Activated naive CD4-positive, alpha-beta T cell treated with anti-CD3 and anti-CD28 coated beads for 36 hours (primary cell): Measurements from ENCODE around the gene SETD1A. TPM values are rescaled to one million over a fixed set of nuclear protein-coding genes. Genes with fewer than 3 reads are reported as not detected.

Source experiments
- CTCF ChIA-PET: fragments of 350-600 bp; sonication (Branson Sonifier 250); formaldehyde crosslinking; loops from one replicate; lab custom pipeline; 2021; ENCODE audit warnings: antibody characterized with exemption; lab: Charles Lee
- DNase-seq: peaks from one replicate; pipeline ENCODE4 v3.0.0-alpha.2; 2020
- H3K27ac Mint-ChIP-seq: one replicate; pipeline ENCODE4 v1.8.0; 2021; ENCODE audit warnings: mild to moderate bottlenecking, mixed read lengths
- H3K27me3 Mint-ChIP-seq: one replicate; pipeline ENCODE4 v1.8.0; 2021; ENCODE audit warnings: low read depth, mixed read lengths
- H3K36me3 Mint-ChIP-seq: one replicate; pipeline ENCODE4 v1.8.0; 2021; ENCODE audit warnings: low read depth, mixed read lengths
- H3K4me1 Mint-ChIP-seq: one replicate; pipeline ENCODE4 v1.8.0; 2021; ENCODE audit warnings: low read depth, mixed read lengths
- H3K4me3 Mint-ChIP-seq: one replicate; pipeline ENCODE4 v1.8.0; 2021; ENCODE audit warnings: mild to moderate bottlenecking, moderate library complexity, mixed read lengths
- H3K9me3 Mint-ChIP-seq: one replicate; pipeline ENCODE4 v1.8.0; 2021; ENCODE audit warnings: mixed read lengths
- intact Hi-C: fragments of 100-400 bp; cut with micrococcal nuclease; formaldehyde crosslinking; loops from one replicate; pipeline ENCODE4 v1.15.1; 2023
- total RNA-seq, 2 experiments: library from RNA; stranded (reverse); gene quantifications; one replicate each; pipeline ENCODE4 v1.2.3, GENCODE V29; 2021

The SETD1A gene
- total RNA-seq, 2 experiments from 2014 or later, result 14.3 to 14.6 TPM

- CTCF ChIA-PET, result interaction anchor here (0.7 to 1.8 kb wide), 2 partner anchors 37 to 364 kb away, joined by 4 to 6 read pairs; no protein-coding TSS in a partner anchor
- no peaks in the 10 kb centered on the region for H3K27me3 Mint-ChIP-seq
- peaks cover 2% of the 10 kb centered on the region for H3K4me1 Mint-ChIP-seq
- no peak overlapping the region for H3K27ac Mint-ChIP-seq
- H3K36me3 Mint-ChIP-seq, result no peaks in the 10 kb centered on the region
- no peaks in the 10 kb centered on the region for H3K9me3 Mint-ChIP-seq
- DNase-seq, result no peak
- intact Hi-C loops, result no loop called here
- H3K4me3 Mint-ChIP-seq, result no peak overlapping the region
Measured at GRCh38 chr16:31022544-31023251, 65.1 kb downstream of the SETD1A start.

- Mint-ChIP-seq H3K36me3 (no peaks in the 10 kb centered on the region), H3K9me3 (no peaks in the 10 kb centered on the region), H3K4me3 (no peak overlapping the region), H3K27me3 (no peaks in the 10 kb centered on the region), H3K27ac (no peak overlapping the region), H3K4me1 (peaks cover 2% of the 10 kb centered on the region)
- DNase-seq, result no peak
- intact Hi-C loops, result no loop called here
- CTCF ChIA-PET, result interaction anchor here (0.7 to 1.8 kb wide), 2 partner anchors 37 to 363 kb away, joined by 4 to 6 read pairs; no protein-coding TSS in a partner anchor
Measured at GRCh38 chr16:31023252-31023602, 65.7 kb downstream of the SETD1A start.

GRCh38 chr16:31023627-31024226 lies 66.2 kb downstream of the SETD1A start:
- CTCF ChIA-PET, result interaction anchor here (0.7 to 1.8 kb wide), 2 partner anchors 38 to 363 kb away, joined by 4 to 6 read pairs; no protein-coding TSS in a partner anchor
- DNase-seq, result no peak
- Mint-ChIP-seq H3K27ac (no peak overlapping the region), H3K9me3 (no peaks in the 10 kb centered on the region), H3K4me1 (peaks cover 2% of the 10 kb centered on the region), H3K27me3 (no peaks in the 10 kb centered on the region), H3K4me3 (no peak overlapping the region), H3K36me3 (no peaks in the 10 kb centered on the region)
- intact Hi-C loops, result no loop called here

- Mint-ChIP-seq H3K27ac (no peak overlapping the region), H3K27me3 (no peaks in the 10 kb centered on the region), H3K4me1 (peaks cover 2% of the 10 kb centered on the region), H3K9me3 (no peaks in the 10 kb centered on the region), H3K4me3 (no peak overlapping the region), H3K36me3 (no peaks in the 10 kb centered on the region)
- CTCF ChIA-PET, result no interaction called here
- intact Hi-C loops, result no loop called here
- DNase-seq, result no peak
Measured at GRCh38 chr16:31025339-31025738, 67.8 kb downstream of the SETD1A start.

- H3K27me3 Mint-ChIP-seq, result no peaks in the 10 kb centered on the region
- no peak overlapping the region for H3K4me3 Mint-ChIP-seq
- intact Hi-C loops, result no loop called here
- no peaks in the 10 kb centered on the region for H3K9me3 Mint-ChIP-seq
- H3K36me3 Mint-ChIP-seq, result peaks cover 5% of the 10 kb centered on the region
- H3K4me1 Mint-ChIP-seq, result peaks cover 9% of the 10 kb centered on the region
- CTCF ChIA-PET, result no interaction called here
- DNase-seq, result no peak
- no peak overlapping the region for H3K27ac Mint-ChIP-seq
Measured at GRCh38 chr16:31029272-31029671, 71.7 kb downstream of the SETD1A start.

GRCh38 chr16:31031276-31031675 lies 73.7 kb downstream of the SETD1A start:
- CTCF ChIA-PET, result no interaction called here
- H3K27ac Mint-ChIP-seq, result no peak overlapping the region
- intact Hi-C loops, result no loop called here

GRCh38 chr16:31032736-31033708 lies 75.5 kb downstream of the SETD1A start, which contains the start of gene STX4:
Gene STX4 (plus strand): TSS chr16:31033558. CDS start chr16:31033806, 248 bp downstream.
- Mint-ChIP-seq H3K9me3 (no peaks in the 10 kb centered on the region), H3K27ac (peak within 1 kb of the TSS; percentile 93), H3K4me3 (peak within 1 kb of the TSS; percentile 96), H3K27me3 (no peaks in the 10 kb centered on the region), H3K36me3 (peaks cover 9% of the 10 kb centered on the region), H3K4me1 (peaks cover 22% of the 10 kb centered on the region)
- intact Hi-C loops, result loop anchor here (1.0 to 2.0 kb wide), 11 partner anchors 36 to 836 kb away; partner anchors contain the start of genes ARMC5, FBRS, FUS and KAT8
- CTCF ChIA-PET, result interaction anchor here (0.6 kb wide), 2 partner anchors 58 to 952 kb away, joined by 4 to 5 read pairs; no protein-coding TSS in a partner anchor
- peak; percentile 99 for DNase-seq

More at GRCh38 chr16:31031276-31031675, 73.7 kb downstream of the SETD1A start:
- Mint-ChIP-seq H3K4me1 (peaks cover 19% of the 10 kb centered on the region), H3K36me3 (peaks cover 8% of the 10 kb centered on the region), H3K9me3 (no peaks in the 10 kb centered on the region), H3K4me3 (peak overlapping the region; percentile 0), H3K27me3 (no peaks in the 10 kb centered on the region)
- DNase-seq, result no peak

- Mint-ChIP-seq H3K9me3 (no peaks in the 10 kb centered on the region), H3K36me3 (peaks cover 13% of the 10 kb centered on the region), H3K27ac (peak overlapping the region; percentile 93), H3K4me1 (peaks cover 22% of the 10 kb centered on the region), H3K4me3 (peak overlapping the region; percentile 96), H3K27me3 (no peaks in the 10 kb centered on the region)
- DNase-seq, result peak; percentile 94
- intact Hi-C loops, result loop anchor here (1.0 to 2.0 kb wide), 11 partner anchors 37 to 835 kb away; partner anchors contain the start of genes ARMC5, FBRS, FUS and KAT8
- CTCF ChIA-PET, result interaction anchor here (0.5 to 0.6 kb wide), 2 partner anchors 49 to 951 kb away, joined by 3 to 4 read pairs; no protein-coding TSS in a partner anchor
Measured at GRCh38 chr16:31033709-31034492, 76.3 kb downstream of the SETD1A start.

Other genes with a start within 250 kb of the SETD1A start
- gene PHKG2, start 209.3 kb upstream of the SETD1A start, total RNA-seq, result 10 to 100 TPM; 23.3 to 26.4 TPM
- gene CFAP119, start 195.7 kb upstream of the SETD1A start, total RNA-seq, result 1 to 10 TPM; 2.0 to 2.3 TPM
- 10 to 100 TPM; 51.1 to 61.0 TPM for gene RNF40, start 195.4 kb upstream of the SETD1A start, total RNA-seq
- 1 to 10 TPM; 2.1 to 2.3 TPM for gene ZNF629, start 170.5 kb upstream of the SETD1A start, total RNA-seq
- 10 to 100 TPM; 18.1 to 18.6 TPM for gene BCL7C, start 63.7 kb upstream of the SETD1A start, total RNA-seq
- gene CTF1, start 61.1 kb upstream of the SETD1A start, total RNA-seq, result under 1 TPM; 0.21 to 0.27 TPM
- gene FBXL19, start 34.2 kb upstream of the SETD1A start, total RNA-seq, result 10 to 100 TPM; 13.6 to 15.2 TPM
- 1 to 10 TPM; 4.2 to 4.7 TPM for gene ORAI3, start 8.7 kb upstream of the SETD1A start, total RNA-seq
- under 1 TPM; 0.69 to 0.98 TPM for gene HSD3B7, start 27.5 kb downstream of the SETD1A start, total RNA-seq
- gene STX1B, start 52.9 kb downstream of the SETD1A start, total RNA-seq, result under 1 TPM; 0.69 to 0.72 TPM
- 10 to 100 TPM; 32.9 to 38.0 TPM for gene STX4, start 75.8 kb downstream of the SETD1A start, total RNA-seq
- gene ZNF668, start 116.5 kb downstream of the SETD1A start, total RNA-seq, result 10 to 100 TPM in 1 of 2 experiments, 1 to 10 TPM in 1; 9.5 to 10.1 TPM
- 10 to 100 TPM; 16.7 to 17.4 TPM for gene ZNF646, start 116.7 kb downstream of the SETD1A start, total RNA-seq
- 1 to 10 TPM; 4.1 to 5.2 TPM for gene PRSS53, start 131.2 kb downstream of the SETD1A start, total RNA-seq
- gene VKORC1, start 137.0 kb downstream of the SETD1A start, total RNA-seq, result 10 to 100 TPM; 43.4 to 47.8 TPM
- gene BCKDK, start 150.6 kb downstream of the SETD1A start, total RNA-seq, result 10 to 100 TPM; 21.3 to 23.1 TPM
- 10 to 100 TPM; 58.1 to 64.5 TPM for gene KAT8, start 159.9 kb downstream of the SETD1A start, total RNA-seq
- gene PRSS8, start 178.0 kb downstream of the SETD1A start, total RNA-seq, result not detected
- under 1 TPM; 0.93 to 0.99 TPM for gene PRSS36, start 192.3 kb downstream of the SETD1A start, total RNA-seq
- gene FUS, start 222.4 kb downstream of the SETD1A start, total RNA-seq, result 100 to 1,000 TPM; 424 to 435 TPM
- 1 to 10 TPM; 2.4 to 2.5 TPM for gene PYCARD, start 245.0 kb downstream of the SETD1A start, total RNA-seq